ENCODE data around the gene DCHS2.

DNA sequence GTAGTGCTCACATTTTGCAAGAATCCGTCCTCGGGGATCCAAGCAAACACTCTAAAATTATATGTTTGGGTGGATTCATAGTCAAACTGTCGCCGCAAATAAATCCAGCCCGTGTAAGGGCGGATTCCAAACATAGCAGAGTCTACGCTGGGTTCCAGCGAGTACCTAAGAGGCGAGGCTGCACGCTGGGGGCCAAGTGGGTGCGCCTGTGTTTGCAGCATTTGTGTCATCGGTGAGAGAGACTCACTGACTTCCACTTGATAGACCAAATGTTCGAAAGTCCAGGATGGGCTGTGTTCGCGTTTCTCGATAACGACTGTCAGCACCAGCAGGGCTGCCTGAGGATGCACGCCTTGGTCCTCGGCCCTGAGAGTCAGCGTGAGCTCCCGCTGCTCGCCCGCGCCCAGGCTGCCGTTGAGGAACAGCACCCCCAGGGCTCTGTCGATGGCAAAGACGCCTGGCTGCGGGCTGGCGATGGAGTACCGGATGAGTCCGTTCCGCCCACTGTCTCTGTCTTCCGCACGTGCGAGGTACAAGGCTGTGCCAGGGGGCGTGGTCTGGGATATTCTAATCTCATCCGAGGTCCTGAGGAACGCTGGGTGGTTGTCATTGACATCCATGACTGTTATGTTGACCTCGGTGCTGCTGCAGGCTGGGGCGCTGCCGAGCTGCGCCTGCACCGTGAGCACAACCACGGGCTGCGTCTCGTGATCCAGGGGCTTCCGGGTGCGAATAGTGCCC is 158.7 kb downstream of the DCHS2 start:
- TF ChIP-seq POLR2A (IDR thresholded peaks at IDR 0.05) (no peak), POLR2AphosphoS5 (IDR thresholded peaks at IDR 0.05) (no peak), EP300 (IDR thresholded peaks at IDR 0.05) (no peak)
- TF ChIP-seq, protein P1, sequence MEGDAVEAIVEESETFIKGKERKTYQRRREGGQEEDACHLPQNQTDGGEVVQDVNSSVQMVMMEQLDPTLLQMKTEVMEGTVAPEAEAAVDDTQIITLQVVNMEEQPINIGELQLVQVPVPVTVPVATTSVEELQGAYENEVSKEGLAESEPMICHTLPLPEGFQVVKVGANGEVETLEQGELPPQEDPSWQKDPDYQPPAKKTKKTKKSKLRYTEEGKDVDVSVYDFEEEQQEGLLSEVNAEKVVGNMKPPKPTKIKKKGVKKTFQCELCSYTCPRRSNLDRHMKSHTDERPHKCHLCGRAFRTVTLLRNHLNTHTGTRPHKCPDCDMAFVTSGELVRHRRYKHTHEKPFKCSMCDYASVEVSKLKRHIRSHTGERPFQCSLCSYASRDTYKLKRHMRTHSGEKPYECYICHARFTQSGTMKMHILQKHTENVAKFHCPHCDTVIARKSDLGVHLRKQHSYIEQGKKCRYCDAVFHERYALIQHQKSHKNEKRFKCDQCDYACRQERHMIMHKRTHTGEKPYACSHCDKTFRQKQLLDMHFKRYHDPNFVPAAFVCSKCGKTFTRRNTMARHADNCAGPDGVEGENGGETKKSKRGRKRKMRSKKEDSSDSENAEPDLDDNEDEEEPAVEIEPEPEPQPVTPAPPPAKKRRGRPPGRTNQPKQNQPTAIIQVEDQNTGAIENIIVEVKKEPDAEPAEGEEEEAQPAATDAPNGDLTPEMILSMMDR (IDR thresholded peaks at IDR 0.05) = no peak

Measured in suprapubic skin (tissue), 4 donors.